Mucosa of descending colon (tissue), 3 donors: Measurements from ENCODE around the gene RARS1. TPM values are rescaled to one million over a fixed set of nuclear protein-coding genes. Genes with fewer than 3 reads are reported as not detected.

Experiments used
- ATAC-seq: fragments of 200-7000 bp; cut with Tn5 transposase; one replicate; pipeline ENCODE4 v1.9.1; 2020; ENCODE audit warnings: mild to moderate bottlenecking, moderate library complexity
- DNase-seq, 3 donors: peaks; one replicate each; pipeline ENCODE4 v3.0.0-alpha.2; 2020
- H3K36me3 ChIP-seq: fragments of 200-600 bp; one replicate; pipeline ENCODE4 v1.8.0; 2021; ENCODE audit warnings: low read depth, mild to moderate bottlenecking
- H3K4me1 ChIP-seq: fragments of 200-600 bp; one replicate; pipeline ENCODE4 v1.8.0; 2021; ENCODE audit warnings: low read depth, mild to moderate bottlenecking
- H3K4me3 ChIP-seq: fragments of 200-600 bp; one replicate; pipeline ENCODE4 v1.8.0; 2021; ENCODE audit warnings: mild to moderate bottlenecking
- H3K9me3 ChIP-seq: fragments of 200-600 bp; one replicate; pipeline ENCODE4 v1.8.0; 2021; ENCODE audit warnings: mild to moderate bottlenecking
- intact Hi-C, 2 donors: fragments of 100-400 bp; cut with DNase I in 1 of 2; cut with micrococcal nuclease in 1 of 2; formaldehyde crosslinking; loops; one replicate each; pipeline versions ENCODE4 v1.11.0 to v1.11.1; 2022; cut with DNase I, micrococcal nuclease
- total RNA-seq, 3 donors: library from RNA; stranded (reverse); fragmentation: NEBNext Ultra II Directional in 2 of 3; extraction: Animal tissue kit (Norgen Biotek cat#: 25700) in 2 of 3; gene quantifications; one replicate each; pipeline versions ENCODE4 v1.2.1 to v1.2.4, GENCODE V29; 2021 to 2023
- TF ChIP-seq, protein P1 (sequence below): fragments of 200-600 bp; IDR thresholded peaks from one replicate; pipeline ENCODE4 v1.8.0; 2022; ENCODE audit warnings: antibody characterized with exemption, mild to moderate bottlenecking
- donor health status: DM: no; HTN: no; CAD: no; lungs with moderate emphysema.
- donor health status: DM: no; HTN: no; CAD: no.
- donor health status: DM: no; HTN: yes; CAD: no.

RARS1 gene
- total RNA-seq, 3 donors from 2014 or later, result 56.8 to 71.9 (median 63.7) TPM

DNA sequence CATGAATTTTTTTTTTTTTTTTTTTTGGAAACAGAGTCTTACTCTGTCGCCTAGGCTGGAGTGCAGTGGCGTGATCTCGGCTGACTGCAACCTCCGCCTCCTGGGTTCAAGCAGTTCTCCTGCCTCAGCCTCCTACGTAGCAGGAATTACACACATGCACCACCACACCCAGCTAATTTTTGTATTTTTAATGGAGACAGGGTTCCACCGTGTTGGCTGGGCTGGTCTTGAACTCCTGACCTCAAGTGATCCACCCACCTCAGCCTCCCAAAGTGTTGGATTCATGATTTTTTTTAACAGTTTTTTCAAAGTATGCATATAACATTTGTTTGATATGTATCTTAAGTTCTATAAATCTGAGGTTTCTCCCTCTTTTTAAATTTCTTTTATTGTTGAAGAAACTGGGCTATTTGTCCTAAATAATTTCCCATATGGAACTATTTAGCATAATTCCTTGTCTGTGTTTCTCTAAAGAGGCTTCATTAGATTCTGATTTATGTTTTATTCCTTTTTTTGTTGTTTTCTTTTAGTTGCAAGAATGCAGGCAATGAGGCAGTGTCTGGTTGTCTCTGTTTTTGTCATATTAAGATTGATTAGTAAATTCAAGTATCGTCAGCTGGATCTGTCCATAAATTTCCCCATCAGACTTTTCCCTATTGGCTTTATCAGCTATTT, 16.4 kb downstream of the RARS1 start:
- peaks cover 4% of the 10 kb centered on the region for H3K36me3 ChIP-seq
- no peak overlapping the region for H3K4me3 ChIP-seq
- no peak for DNase-seq
- ATAC-seq, result no peak
- TF ChIP-seq, protein P1, sequence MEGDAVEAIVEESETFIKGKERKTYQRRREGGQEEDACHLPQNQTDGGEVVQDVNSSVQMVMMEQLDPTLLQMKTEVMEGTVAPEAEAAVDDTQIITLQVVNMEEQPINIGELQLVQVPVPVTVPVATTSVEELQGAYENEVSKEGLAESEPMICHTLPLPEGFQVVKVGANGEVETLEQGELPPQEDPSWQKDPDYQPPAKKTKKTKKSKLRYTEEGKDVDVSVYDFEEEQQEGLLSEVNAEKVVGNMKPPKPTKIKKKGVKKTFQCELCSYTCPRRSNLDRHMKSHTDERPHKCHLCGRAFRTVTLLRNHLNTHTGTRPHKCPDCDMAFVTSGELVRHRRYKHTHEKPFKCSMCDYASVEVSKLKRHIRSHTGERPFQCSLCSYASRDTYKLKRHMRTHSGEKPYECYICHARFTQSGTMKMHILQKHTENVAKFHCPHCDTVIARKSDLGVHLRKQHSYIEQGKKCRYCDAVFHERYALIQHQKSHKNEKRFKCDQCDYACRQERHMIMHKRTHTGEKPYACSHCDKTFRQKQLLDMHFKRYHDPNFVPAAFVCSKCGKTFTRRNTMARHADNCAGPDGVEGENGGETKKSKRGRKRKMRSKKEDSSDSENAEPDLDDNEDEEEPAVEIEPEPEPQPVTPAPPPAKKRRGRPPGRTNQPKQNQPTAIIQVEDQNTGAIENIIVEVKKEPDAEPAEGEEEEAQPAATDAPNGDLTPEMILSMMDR, result no peak
- no peaks in the 10 kb centered on the region for H3K4me1 ChIP-seq
- intact Hi-C loops, result no loop called here
- no peaks in the 10 kb centered on the region for H3K9me3 ChIP-seq

DNA sequence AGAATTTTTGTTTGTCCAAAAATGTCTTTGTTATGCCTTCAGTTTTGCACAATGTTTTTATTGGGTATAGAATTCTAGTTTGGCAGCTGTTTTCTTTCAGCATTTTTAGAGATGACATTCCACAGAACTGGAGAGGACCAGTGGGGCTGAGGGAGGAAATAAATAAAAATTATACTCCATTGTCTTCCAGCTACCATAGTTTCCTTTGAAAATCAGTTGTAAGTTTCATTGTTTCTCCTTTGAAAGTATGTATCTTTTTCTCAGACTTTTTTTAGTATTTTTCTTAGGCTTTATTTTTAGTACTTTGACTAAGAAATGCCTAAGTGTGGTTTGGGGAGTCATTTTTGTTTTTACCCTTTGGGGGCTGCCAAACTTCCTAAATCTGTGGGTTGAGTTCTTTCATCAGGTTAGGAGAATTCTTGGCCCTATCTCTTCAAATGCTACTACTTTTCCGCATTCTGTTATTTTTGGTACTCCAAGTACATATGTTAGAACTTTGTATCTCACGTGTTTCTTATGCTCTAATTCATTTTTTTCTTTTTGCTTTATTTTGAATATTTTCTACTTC, 27.7 kb downstream of the RARS1 start:
- Histone ChIP-seq H3K4me3 (no peak overlapping the region), H3K4me1 (no peaks in the 10 kb centered on the region), H3K36me3 (peaks cover 22% of the 10 kb centered on the region), H3K9me3 (peaks cover 6% of the 10 kb centered on the region)
- DNase-seq (no peak), ATAC-seq (no peak)
- TF ChIP-seq, protein P1, result no peak
- intact Hi-C loops, result no loop called here

DNA sequence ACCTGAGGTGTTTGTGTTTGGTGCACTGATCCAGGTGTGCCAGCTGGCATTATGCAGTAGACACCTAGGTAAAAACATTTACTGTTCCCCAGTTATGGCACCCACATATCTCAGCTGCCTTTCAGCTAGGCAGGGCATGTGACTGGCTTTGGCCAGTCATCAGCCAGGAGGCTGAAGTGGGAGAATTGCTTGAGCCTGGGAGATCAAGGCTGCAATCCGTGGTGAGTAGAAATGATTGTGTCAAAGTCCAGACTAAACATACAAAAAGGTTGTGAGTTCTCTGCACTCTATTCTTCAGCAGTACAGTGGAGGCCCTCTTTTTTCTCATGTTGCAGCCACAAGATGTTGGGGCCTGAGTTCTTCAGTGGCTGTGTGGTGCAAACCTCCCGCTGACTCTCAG, 39.6 kb downstream of the RARS1 start:
- Histone ChIP-seq H3K36me3 (no peaks in the 10 kb centered on the region), H3K4me1 (peaks cover 4% of the 10 kb centered on the region), H3K9me3 (no peaks in the 10 kb centered on the region), H3K4me3 (no peak overlapping the region)
- TF ChIP-seq, protein P1, result no peak
- intact Hi-C loops, result no loop called here
- ATAC-seq (no peak), DNase-seq (no peak)

DNA sequence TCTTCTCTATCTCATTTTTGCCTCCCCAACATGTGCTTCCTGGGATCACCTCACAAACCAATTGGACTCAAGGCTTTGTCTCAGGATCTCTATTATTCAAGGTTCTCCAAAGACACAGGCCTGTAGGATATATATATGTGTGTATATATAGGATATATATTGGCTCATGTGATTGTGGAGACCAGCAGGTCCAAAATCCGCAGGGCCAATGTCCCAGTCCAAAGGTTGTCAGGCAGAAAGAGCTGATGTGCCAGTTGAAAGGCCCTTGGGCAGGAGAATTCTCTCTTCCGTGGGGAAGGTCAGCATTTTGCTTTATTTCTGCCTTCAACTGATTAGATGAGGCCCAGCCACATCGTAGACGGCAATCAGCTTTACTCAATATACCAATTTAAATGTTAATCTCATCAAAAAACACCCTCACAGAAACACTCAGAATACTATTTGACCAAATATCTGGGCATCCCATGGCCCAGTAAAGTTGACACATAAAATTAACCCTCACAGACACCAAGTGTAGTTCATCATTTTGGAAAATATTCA, 41.6 kb downstream of the RARS1 start:
- Histone ChIP-seq H3K36me3 (no peaks in the 10 kb centered on the region), H3K4me1 (peaks cover 4% of the 10 kb centered on the region), H3K4me3 (no peak overlapping the region), H3K9me3 (no peaks in the 10 kb centered on the region)
- DNase-seq (no peak), ATAC-seq (no peak)
- intact Hi-C loops, result no loop called here
- TF ChIP-seq, protein P1, result no peak

DNA sequence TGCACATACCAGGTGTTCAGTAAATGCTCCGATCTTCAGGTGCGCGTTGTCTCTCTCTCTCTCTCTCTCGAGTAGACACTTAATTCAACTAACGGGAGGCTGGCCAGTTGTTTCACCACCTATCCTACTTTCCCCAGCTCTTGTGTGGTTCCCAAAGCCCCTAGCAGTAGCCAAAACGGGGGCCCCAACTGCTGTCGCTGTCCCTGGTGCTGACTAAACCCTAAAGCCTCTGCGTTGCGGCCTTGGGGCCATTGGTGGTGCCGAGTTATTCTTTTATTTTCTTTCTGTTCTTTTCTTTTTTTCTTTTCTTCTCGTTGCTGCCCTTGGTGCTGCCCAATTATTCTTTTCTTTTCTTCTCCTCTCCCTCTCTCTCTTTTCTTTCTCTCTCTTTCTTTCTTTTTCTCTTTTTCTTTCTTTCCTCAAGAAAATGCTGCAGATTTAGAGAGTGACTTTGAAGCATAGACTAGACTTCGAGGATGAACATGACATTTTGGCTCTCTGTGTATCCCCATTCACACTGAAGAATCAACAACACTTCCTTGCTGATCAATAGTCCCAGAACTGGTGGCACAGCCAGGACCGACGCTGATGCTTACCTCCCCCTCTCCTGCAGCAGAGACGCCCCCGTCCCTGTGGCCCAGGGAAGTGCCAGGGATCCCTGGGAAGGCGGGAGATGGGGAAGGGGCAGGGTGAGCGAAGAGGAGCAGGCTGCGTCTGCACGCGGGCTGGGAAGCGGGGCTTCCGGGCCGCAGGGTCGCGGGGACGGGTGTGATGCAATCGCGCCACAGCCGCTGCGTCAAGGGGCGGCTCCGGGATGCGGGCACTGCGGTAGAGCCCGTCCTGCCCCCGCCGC, 42.5 kb downstream of the RARS1 start, which contains the start of gene FBLL1:
Gene FBLL1, plus strand, starts transcription at position 785 of the 853 bp plus-strand sequence. CDS start 200 bp downstream, outside the sequence.
- TF ChIP-seq, protein P1, result no peak
- H3K36me3 ChIP-seq, result no peaks in the 10 kb centered on the region
- ATAC-seq (peak; percentile 51), DNase-seq (peak in 2 of 3 donors; percentile 14 to 46)
- peaks cover 4% of the 10 kb centered on the region for H3K4me1 ChIP-seq
- H3K4me3 ChIP-seq, result no peak within 1 kb of the TSS
- no peaks in the 10 kb centered on the region for H3K9me3 ChIP-seq
- intact Hi-C loops, result no loop called here
